DMS 273 treated with DMSO at 0.1 percent for 48 hours (cell line): ENCODE measurements around the gene CHST14.
A peak's percentile ranks its signal among the peaks of the same experiment; 100 is the strongest.

Source experiments
- DNase-seq: peaks from one replicate; lab custom pipeline; 2025; lab: John Stamatoyannopoulos, UW

Gene CHST14

GRCh38 chr15:40470423-40471104 lies at the start of gene CHST14:
CHST14 (plus strand) TSS chr15:40470984; CDS start chr15:40471214, 230 bp downstream.
- no peak for DNase-seq

- DNase-seq: peak; percentile 60
Measured at GRCh38 chr15:40421246-40422157, 49.3 kb upstream of the CHST14 start.

GRCh38 chr15:40424483-40425115 lies 46.2 kb upstream of the CHST14 start:
- no peak for DNase-seq

- DNase-seq: no peak
Measured at GRCh38 chr15:40425681-40426080, 45.1 kb upstream of the CHST14 start.

GRCh38 chr15:40427188-40427587 lies 43.6 kb upstream of the CHST14 start:
- no peak for DNase-seq

GRCh38 chr15:40428185-40428584 lies 42.6 kb upstream of the CHST14 start:
- DNase-seq: no peak

- no peak for DNase-seq
Measured at GRCh38 chr15:40429068-40429710, 41.6 kb upstream of the CHST14 start.

GRCh38 chr15:40430271-40430805 lies 40.4 kb upstream of the CHST14 start:
- no peak for DNase-seq

GRCh38 chr15:40435023-40435709 lies 35.6 kb upstream of the CHST14 start:
- DNase-seq: no peak

GRCh38 chr15:40435710-40436089 lies 35.1 kb upstream of the CHST14 start:
- no peak for DNase-seq

GRCh38 chr15:40436116-40436891 lies 34.5 kb upstream of the CHST14 start:
- DNase-seq: no peak

- DNase-seq: no peak
Measured at GRCh38 chr15:40436892-40437751, 33.7 kb upstream of the CHST14 start.

GRCh38 chr15:40437752-40438687 lies 32.8 kb upstream of the CHST14 start:
- DNase-seq: no peak

- no peak for DNase-seq
Measured at GRCh38 chr15:40438712-40439111, 32.1 kb upstream of the CHST14 start.

GRCh38 chr15:40439461-40439959 lies 31.3 kb upstream of the CHST14 start:
- peak; percentile 8 for DNase-seq

- DNase-seq: no peak
Measured at GRCh38 chr15:40439960-40440742, 30.6 kb upstream of the CHST14 start.
